Natural killer cell (primary cell): ENCODE data around the gene ZEB1. TPM values are rescaled to one million over a fixed set of nuclear protein-coding genes. Genes with fewer than 3 reads are reported as not detected.

Experiments
- ATAC-seq, 3 donors: fragments of 150-1000 bp in 2 of 3; fragments of 200-7000 bp in 1 of 3; cut with Tn5 transposase; 1 replicate in 1 of 3; 2 replicates in 2 of 3; pipeline ENCODE4 v1.10.0; 2021; ENCODE audit warnings: mild to moderate bottlenecking in 2 of 3, moderate library complexity in 2 of 3
- DNase-seq, 2 donors: peaks; one replicate each; pipeline versions ENCODE4 v3.0.0 to v3.0.0-alpha.2; 2013 to 2021; ENCODE audit warnings: mixed read lengths in 1 of 2
- H3K27ac ChIP-seq: one replicate; pipeline ENCODE4 v1.5.1; 2013; ENCODE audit warnings: mild to moderate bottlenecking, low read length
- H3K27me3 ChIP-seq: one replicate; pipeline ENCODE4 v1.6.1; 2013; ENCODE audit warnings: low read length; ENCODE audit not compliant: control insufficient read depth, insufficient read depth
- H3K36me3 ChIP-seq: one replicate; pipeline ENCODE4 v1.6.1; 2013; ENCODE audit warnings: low read length; ENCODE audit not compliant: control insufficient read depth, insufficient read depth
- H3K4me1 ChIP-seq: one replicate; pipeline ENCODE4 v1.6.1; 2013; ENCODE audit warnings: low read length; ENCODE audit not compliant: control insufficient read depth, insufficient read depth
- H3K4me3 ChIP-seq: one replicate; pipeline ENCODE4 v1.5.1; 2013; ENCODE audit warnings: low read length
- H3K9me3 ChIP-seq: one replicate; pipeline ENCODE4 v1.6.1; 2013; ENCODE audit warnings: low read length; ENCODE audit not compliant: control insufficient read depth, insufficient read depth
- H3K27ac Mint-ChIP-seq, 2 donors: one replicate each; pipeline ENCODE4 v1.8.0; 2022; ENCODE audit warnings: mild to moderate bottlenecking in 2 of 2, mixed read lengths in 2 of 2, moderate library complexity in 1 of 2
- H3K27me3 Mint-ChIP-seq, 2 donors: one replicate each; pipeline ENCODE4 v1.8.0; 2022; ENCODE audit warnings: low read depth in 2 of 2, mixed read lengths in 2 of 2
- H3K36me3 Mint-ChIP-seq: one replicate; pipeline ENCODE4 v1.8.0; 2022; ENCODE audit warnings: mixed read lengths
- H3K4me1 Mint-ChIP-seq, 2 donors: one replicate each; pipeline ENCODE4 v1.8.0; 2022; ENCODE audit warnings: mixed read lengths in 2 of 2
- H3K4me3 Mint-ChIP-seq: one replicate; pipeline ENCODE4 v1.8.0; 2022; ENCODE audit warnings: mild to moderate bottlenecking, moderate library complexity, mixed read lengths
- H3K9me3 Mint-ChIP-seq, 2 donors: one replicate each; pipeline ENCODE4 v1.8.0; 2022; ENCODE audit warnings: mixed read lengths in 2 of 2
- CTCF ChIP-seq: fragments of 200-600 bp; IDR thresholded peaks from one replicate; pipeline ENCODE4 v1.8.0; 2022; ENCODE audit warnings: antibody characterized with exemption
- WGBS: methylation state at CpG from one replicate; pipeline ENCODE4 v1.1.7; 2013; ENCODE audit warnings: missing lambda C conversion rate; ENCODE audit not compliant: insufficient coverage; 5-methylcytosine and 5-hydroxymethylcytosine counted together
- intact Hi-C: fragments of 100-400 bp; cut with micrococcal nuclease; formaldehyde crosslinking; loops from one replicate; pipeline ENCODE4 v1.14.2; 2022
- total RNA-seq, 4 donors: library from RNA; stranded (reverse); fragments of 120-200 nt in 1 of 4; gene quantifications; one replicate each; pipeline versions ENCODE4 v1.2.3 to v1.2.4, GENCODE V29; 2013 to 2022

Gene ZEB1
- total RNA-seq, 3 donors from 2014 or later (not counting 1 experiment from before 2014, with no cell fraction given) = 29.3 to 30.6 (median 29.7) TPM

GRCh38 chr10:31508234-31508633 lies 189.2 kb downstream of the ZEB1 start:
- TF ChIP-seq CTCF = no peak
- H3K4me3 ChIP-seq = no peak overlapping the region
- H3K27ac ChIP-seq = no peak overlapping the region
- peaks cover 28% of the 10 kb centered on the region for H3K36me3 ChIP-seq
- intact Hi-C loops = no loop called here
- Mint-ChIP-seq H3K27ac (no peak overlapping the region), H3K4me1 (peaks cover 0 to 6% of the 10 kb centered on the region in 2 donors), H3K9me3 (peaks cover 9 to 20% of the 10 kb centered on the region in 2 donors), H3K4me3 (no peak overlapping the region), H3K27me3 (no peaks in the 10 kb centered on the region), H3K36me3 (peaks cover 41% of the 10 kb centered on the region)
- H3K9me3 ChIP-seq = peaks cover 8% of the 10 kb centered on the region
- ATAC-seq (no peak), DNase-seq (no peak)
- no peaks in the 10 kb centered on the region for H3K27me3 ChIP-seq
- 97% methylated on average over 4 of the region's 4 CpGs for WGBS
- H3K4me1 ChIP-seq = peaks cover 3% of the 10 kb centered on the region

- TF ChIP-seq CTCF = no peak
- Mint-ChIP-seq H3K4me3 (no peak overlapping the region), H3K27ac (no peak overlapping the region), H3K36me3 (peaks cover 41% of the 10 kb centered on the region), H3K4me1 (peaks cover 0 to 4% of the 10 kb centered on the region in 2 donors), H3K27me3 (no peaks in the 10 kb centered on the region), H3K9me3 (peaks cover 9 to 20% of the 10 kb centered on the region in 2 donors)
- Histone ChIP-seq H3K36me3 (peaks cover 28% of the 10 kb centered on the region), H3K4me3 (no peak overlapping the region), H3K27me3 (no peaks in the 10 kb centered on the region), H3K4me1 (peaks cover 3% of the 10 kb centered on the region), H3K9me3 (peaks cover 8% of the 10 kb centered on the region), H3K27ac (no peak overlapping the region)
- DNase-seq (no peak), ATAC-seq (no peak)
- intact Hi-C loops = no loop called here
- 96% methylated on average over 5 of the region's 5 CpGs for WGBS
These were observed 189.9 kb downstream of the ZEB1 start for GRCh38 chr10:31508882-31509281.

DNA sequence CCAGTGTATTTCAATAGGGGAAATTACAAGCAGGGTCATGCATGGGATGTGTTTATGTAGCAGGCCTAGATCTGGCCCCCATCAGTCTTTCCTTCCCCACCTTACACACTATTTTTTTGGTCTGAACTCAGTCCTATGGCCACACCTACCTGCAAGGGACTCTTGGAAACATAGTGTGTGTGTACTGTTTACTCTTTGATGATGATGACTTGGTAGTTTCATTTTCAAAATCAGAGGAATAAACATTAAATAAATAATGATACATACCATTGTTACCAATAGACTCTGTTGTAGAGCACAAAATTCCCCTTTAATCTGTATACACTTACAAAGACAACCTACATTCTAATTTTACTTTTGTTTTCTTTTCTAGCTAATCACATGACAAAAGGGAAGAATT lies 191.0 kb downstream of the ZEB1 start:
- DNase-seq = no peak
- intact Hi-C loops = no loop called here
- H3K27me3 ChIP-seq = no peaks in the 10 kb centered on the region
- Mint-ChIP-seq H3K27ac (no peak overlapping the region), H3K4me3 (no peak overlapping the region), H3K9me3 (peaks cover 9 to 20% of the 10 kb centered on the region in 2 donors), H3K4me1 (no peaks in the 10 kb centered on the region), H3K27me3 (no peaks in the 10 kb centered on the region), H3K36me3 (peaks cover 30% of the 10 kb centered on the region)
- H3K4me1 ChIP-seq = peaks cover 3% of the 10 kb centered on the region
- H3K27ac ChIP-seq = no peak overlapping the region
- no peak for TF ChIP-seq CTCF
- ATAC-seq = no peak
- H3K9me3 ChIP-seq = peaks cover 8% of the 10 kb centered on the region
- H3K36me3 ChIP-seq = peaks cover 35% of the 10 kb centered on the region
- H3K4me3 ChIP-seq = no peak overlapping the region

DNA sequence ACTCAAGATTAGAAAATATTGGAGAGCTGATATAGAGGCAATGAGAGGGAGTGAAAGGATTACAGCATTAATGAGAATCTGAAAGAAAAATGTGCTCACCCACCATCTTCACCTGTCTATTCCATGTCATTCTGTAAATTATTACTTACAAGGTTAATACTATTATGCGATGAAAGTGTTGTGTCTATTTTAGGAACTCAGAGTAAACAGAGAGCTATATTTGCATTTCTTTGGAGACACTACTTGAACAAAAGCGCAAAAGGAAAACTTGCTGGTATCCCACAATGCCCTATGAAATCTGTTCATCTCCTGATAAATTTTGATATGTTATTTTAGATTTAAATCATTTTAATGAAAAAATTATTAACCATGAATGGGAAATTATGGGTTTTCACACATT lies 196.1 kb downstream of the ZEB1 start:
- Histone ChIP-seq H3K4me3 (no peak overlapping the region), H3K36me3 (peaks cover 41% of the 10 kb centered on the region), H3K9me3 (no peaks in the 10 kb centered on the region), H3K4me1 (no peaks in the 10 kb centered on the region), H3K27ac (no peak overlapping the region), H3K27me3 (no peaks in the 10 kb centered on the region)
- WGBS = 100% methylated on average over 2 of the region's 2 CpGs
- Mint-ChIP-seq H3K36me3 (peaks cover under 1% of the 10 kb centered on the region), H3K9me3 (no peaks in the 10 kb centered on the region), H3K27ac (no peak overlapping the region), H3K4me1 (no peaks in the 10 kb centered on the region), H3K4me3 (no peak overlapping the region), H3K27me3 (no peaks in the 10 kb centered on the region)
- no peak for DNase-seq
- intact Hi-C loops = no loop called here
- ATAC-seq = no peak
- TF ChIP-seq CTCF = no peak
